HepG2 (cell line): ENCODE results near the gene GORASP2. TPM values are rescaled to one million over a fixed set of nuclear protein-coding genes. Genes with fewer than 3 reads are reported as not detected.

ENCODE experiments used
- CENPX ChIP-seq: sonication (generic); formaldehyde crosslinking; IDR thresholded peaks from 2 replicates; pipeline ENCODE4 v1.9.0; 2021; ENCODE audit warnings: mild to moderate bottlenecking, missing genetic modification reagents, moderate library complexity
- HDAC2 ChIP-seq: sonication (generic); formaldehyde crosslinking; IDR thresholded peaks from 2 replicates; pipeline ENCODE4 v1.4.0; 2020; ENCODE audit warnings: missing genetic modification reagents
- HMGA1 ChIP-seq: sonication (generic); formaldehyde crosslinking; conservative IDR thresholded peaks from 2 replicates; pipeline ENCODE4 v1.4.0; 2020; ENCODE audit warnings: missing genetic modification reagents
- KAT7 ChIP-seq: IDR thresholded peaks from 2 replicates; pipeline ENCODE4 v1.6.1; 2018; ENCODE audit warnings: borderline replicate concordance, missing compliant biosample characterization
- MTF2 ChIP-seq: sonication (generic); formaldehyde crosslinking; IDR thresholded peaks from 2 replicates; pipeline ENCODE4 v1.5.0; 2020; ENCODE audit warnings: missing genetic modification reagents, borderline replicate concordance
- NCOA5 ChIP-seq: sonication (generic); formaldehyde crosslinking; IDR thresholded peaks from 2 replicates; pipeline ENCODE4 v1.4.0; 2020; ENCODE audit warnings: missing genetic modification reagents
- NFRKB ChIP-seq: fragments of 450-650 bp; IDR thresholded peaks from 2 replicates; pipeline ENCODE4 v1.6.1; 2017
- THYN1 ChIP-seq: sonication (generic); formaldehyde crosslinking; IDR thresholded peaks from 2 replicates; pipeline ENCODE4 v1.8.1; 2023; ENCODE audit warnings: low read depth, mild to moderate bottlenecking, moderate library complexity, missing genetic modification reagents, borderline replicate concordance
- ZC3H13 ChIP-seq: sonication (generic); formaldehyde crosslinking; IDR thresholded peaks from 2 replicates; pipeline ENCODE4 v1.8.1; 2023; ENCODE audit warnings: mild to moderate bottlenecking, missing genetic modification reagents, moderate library complexity
- ZFP91 ChIP-seq: sonication (generic); formaldehyde crosslinking; IDR thresholded peaks from 2 replicates; pipeline ENCODE4 v1.9.0; 2022; ENCODE audit warnings: missing genetic modification reagents, mild to moderate bottlenecking, borderline replicate concordance
- ZHX1 ChIP-seq: sonication (generic); formaldehyde crosslinking; IDR thresholded peaks from 2 replicates; pipeline ENCODE4 v1.8.1; 2022; ENCODE audit warnings: low read depth, mild to moderate bottlenecking, missing genetic modification reagents
- ZNF160 ChIP-seq: sonication (generic); formaldehyde crosslinking; IDR thresholded peaks from 2 replicates; pipeline ENCODE4 v1.8.0; 2022; ENCODE audit warnings: mild to moderate bottlenecking, inconsistent platforms, missing genetic modification reagents
- ZNF260 ChIP-seq: sonication (generic); formaldehyde crosslinking; IDR thresholded peaks from 2 replicates; pipeline ENCODE4 v1.4.0; 2020; ENCODE audit warnings: missing genetic modification reagents, low read depth, mild to moderate bottlenecking, borderline replicate concordance
- ZNF317 ChIP-seq: sonication (generic); formaldehyde crosslinking; IDR thresholded peaks from 2 replicates; pipeline ENCODE4 v1.5.0; 2020; ENCODE audit warnings: mild to moderate bottlenecking, missing genetic modification reagents
- ZNF329 ChIP-seq: sonication (generic); formaldehyde crosslinking; IDR thresholded peaks from 2 replicates; pipeline ENCODE4 v1.9.0; 2021; ENCODE audit warnings: low read depth, mild to moderate bottlenecking, missing genetic modification reagents
- ZNF629 ChIP-seq: sonication (generic); formaldehyde crosslinking; conservative IDR thresholded peaks from 2 replicates; pipeline ENCODE4 v1.5.0; 2020; ENCODE audit warnings: missing genetic modification reagents
- polyA plus RNA-seq, 8 experiments: library from polyadenylated mRNA; depleted of rRNA in 3 of 8; stranded (reverse) in 7 of 8; unstranded in 1 of 8; fragments of >200 nt; fragmentation: Illumina TruSeq in 4 of 8; extraction: Trizol in 4 of 8; gene quantifications; 2 replicates each; pipeline versions ENCODE4 v1.2.1 to v1.2.3, GENCODE V29; 2011 to 2016; ENCODE audit warnings: low read depth in 4 of 8, missing spikeins in 1 of 8, mixed read lengths in 1 of 8; ENCODE audit not compliant: insufficient read depth in 1 of 8
- total RNA-seq, 5 experiments: library from RNA; depleted of rRNA; stranded (reverse); fragments of >200 nt; fragmentation: Illumina TruSeq; extraction: Trizol; gene quantifications; 2 replicates each; pipeline ENCODE4 v1.2.3, GENCODE V29; 2016; ENCODE audit warnings: low read depth in 1 of 5
- TF ChIP-seq, protein P1 (sequence below): sonication (generic); formaldehyde crosslinking; conservative IDR thresholded peaks from 2 replicates; pipeline ENCODE4 v1.4.0; 2020; ENCODE audit warnings: mild to moderate bottlenecking, missing genetic modification reagents, moderate library complexity
- TF ChIP-seq, protein P2 (sequence below): sonication (generic); formaldehyde crosslinking; IDR thresholded peaks from 2 replicates; pipeline ENCODE4; 2020; ENCODE audit warnings: missing genetic modification reagents, mild to moderate bottlenecking, borderline replicate concordance

The GORASP2 gene
- total and polyA plus RNA-seq, 2 of the 13 experiments (the other 11 are each of a cell fraction or from before 2014, with no cell fraction given), result 103 to 239 TPM

GRCh38 chr2:170930131-170930990 is 1.3 kb downstream of the GORASP2 start (continued):
- TF ChIP-seq ZFP91 (CRISPR knock-in tag) (no peak), KAT7 (CRISPR knock-in tag) (no peak), ZNF329 (CRISPR knock-in tag) (no peak), HDAC2 (CRISPR knock-in tag) (no peak), ZHX1 (no peak), CENPX (CRISPR knock-in tag) (no peak), THYN1 (CRISPR knock-in tag) (no peak), ZNF317 (no peak), HMGA1 (CRISPR knock-in tag) (no peak), NCOA5 (CRISPR knock-in tag) (no peak), MTF2 (CRISPR knock-in tag) (no peak), ZNF160 (CRISPR knock-in tag) (no peak; the same call in 1 of the 2 replicates), ZC3H13 (CRISPR knock-in tag) (no peak), ZNF260 (CRISPR knock-in tag) (no peak), ZNF629 (CRISPR knock-in tag) (no peak), NFRKB (no peak)
- TF ChIP-seq, protein P1, sequence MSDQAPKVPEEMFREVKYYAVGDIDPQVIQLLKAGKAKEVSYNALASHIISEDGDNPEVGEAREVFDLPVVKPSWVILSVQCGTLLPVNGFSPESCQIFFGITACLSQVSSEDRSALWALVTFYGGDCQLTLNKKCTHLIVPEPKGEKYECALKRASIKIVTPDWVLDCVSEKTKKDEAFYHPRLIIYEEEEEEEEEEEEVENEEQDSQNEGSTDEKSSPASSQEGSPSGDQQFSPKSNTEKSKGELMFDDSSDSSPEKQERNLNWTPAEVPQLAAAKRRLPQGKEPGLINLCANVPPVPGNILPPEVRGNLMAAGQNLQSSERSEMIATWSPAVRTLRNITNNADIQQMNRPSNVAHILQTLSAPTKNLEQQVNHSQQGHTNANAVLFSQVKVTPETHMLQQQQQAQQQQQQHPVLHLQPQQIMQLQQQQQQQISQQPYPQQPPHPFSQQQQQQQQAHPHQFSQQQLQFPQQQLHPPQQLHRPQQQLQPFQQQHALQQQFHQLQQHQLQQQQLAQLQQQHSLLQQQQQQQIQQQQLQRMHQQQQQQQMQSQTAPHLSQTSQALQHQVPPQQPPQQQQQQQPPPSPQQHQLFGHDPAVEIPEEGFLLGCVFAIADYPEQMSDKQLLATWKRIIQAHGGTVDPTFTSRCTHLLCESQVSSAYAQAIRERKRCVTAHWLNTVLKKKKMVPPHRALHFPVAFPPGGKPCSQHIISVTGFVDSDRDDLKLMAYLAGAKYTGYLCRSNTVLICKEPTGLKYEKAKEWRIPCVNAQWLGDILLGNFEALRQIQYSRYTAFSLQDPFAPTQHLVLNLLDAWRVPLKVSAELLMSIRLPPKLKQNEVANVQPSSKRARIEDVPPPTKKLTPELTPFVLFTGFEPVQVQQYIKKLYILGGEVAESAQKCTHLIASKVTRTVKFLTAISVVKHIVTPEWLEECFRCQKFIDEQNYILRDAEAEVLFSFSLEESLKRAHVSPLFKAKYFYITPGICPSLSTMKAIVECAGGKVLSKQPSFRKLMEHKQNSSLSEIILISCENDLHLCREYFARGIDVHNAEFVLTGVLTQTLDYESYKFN, result no peak
- TF ChIP-seq, protein P2, sequence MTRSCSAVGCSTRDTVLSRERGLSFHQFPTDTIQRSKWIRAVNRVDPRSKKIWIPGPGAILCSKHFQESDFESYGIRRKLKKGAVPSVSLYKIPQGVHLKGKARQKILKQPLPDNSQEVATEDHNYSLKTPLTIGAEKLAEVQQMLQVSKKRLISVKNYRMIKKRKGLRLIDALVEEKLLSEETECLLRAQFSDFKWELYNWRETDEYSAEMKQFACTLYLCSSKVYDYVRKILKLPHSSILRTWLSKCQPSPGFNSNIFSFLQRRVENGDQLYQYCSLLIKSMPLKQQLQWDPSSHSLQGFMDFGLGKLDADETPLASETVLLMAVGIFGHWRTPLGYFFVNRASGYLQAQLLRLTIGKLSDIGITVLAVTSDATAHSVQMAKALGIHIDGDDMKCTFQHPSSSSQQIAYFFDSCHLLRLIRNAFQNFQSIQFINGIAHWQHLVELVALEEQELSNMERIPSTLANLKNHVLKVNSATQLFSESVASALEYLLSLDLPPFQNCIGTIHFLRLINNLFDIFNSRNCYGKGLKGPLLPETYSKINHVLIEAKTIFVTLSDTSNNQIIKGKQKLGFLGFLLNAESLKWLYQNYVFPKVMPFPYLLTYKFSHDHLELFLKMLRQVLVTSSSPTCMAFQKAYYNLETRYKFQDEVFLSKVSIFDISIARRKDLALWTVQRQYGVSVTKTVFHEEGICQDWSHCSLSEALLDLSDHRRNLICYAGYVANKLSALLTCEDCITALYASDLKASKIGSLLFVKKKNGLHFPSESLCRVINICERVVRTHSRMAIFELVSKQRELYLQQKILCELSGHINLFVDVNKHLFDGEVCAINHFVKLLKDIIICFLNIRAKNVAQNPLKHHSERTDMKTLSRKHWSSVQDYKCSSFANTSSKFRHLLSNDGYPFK (CRISPR knock-in tag), result no peak
